ENCODE data around the gene HOXA11.

The HOXA11 gene

DNA sequence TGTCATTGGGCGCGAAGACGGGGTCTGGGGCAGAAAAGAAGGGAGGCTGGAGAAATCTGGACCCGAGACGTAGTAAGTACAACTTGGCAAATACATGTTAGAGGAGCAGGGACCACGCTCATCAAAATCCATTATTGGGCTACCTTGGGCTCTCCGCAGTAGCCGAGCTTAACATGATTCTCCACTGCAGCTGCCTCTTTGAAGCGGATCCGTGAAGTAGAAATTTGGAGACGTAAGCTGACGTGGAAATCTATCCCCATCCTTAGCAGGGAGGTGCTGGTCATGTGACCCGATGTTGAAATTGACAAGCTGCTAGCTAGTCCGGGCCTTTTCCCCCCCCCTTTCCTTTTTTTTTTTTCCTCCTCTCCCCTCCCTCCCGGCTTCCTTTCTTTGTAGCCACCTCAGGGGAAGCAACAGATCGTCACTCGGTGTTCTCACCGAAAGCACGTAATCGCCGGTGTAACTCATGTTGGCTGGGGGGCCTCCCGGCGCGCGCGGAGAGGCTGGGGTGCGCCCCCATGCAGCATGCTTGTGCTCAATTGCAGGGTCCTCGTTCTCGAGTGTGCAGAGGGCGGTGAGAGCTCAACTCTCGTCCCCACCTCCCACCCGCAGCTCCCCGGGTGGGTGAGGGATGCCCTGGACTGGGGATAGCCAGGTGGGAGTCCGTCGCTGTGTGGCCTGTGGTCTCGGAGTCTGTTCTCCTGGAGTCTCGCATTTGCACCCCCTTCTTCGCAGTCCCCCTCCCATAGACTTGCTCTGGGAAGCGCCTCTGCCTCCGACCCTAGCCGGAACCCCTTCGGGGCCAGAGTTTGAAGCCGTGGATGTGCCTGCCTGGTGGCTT is at the start of gene HOXA11:
HOXA11 (minus strand) TSS at position 220 of the 841 bp plus-strand sequence; CDS start at position 132, 88 bp downstream.
- no peak for DNase-seq

GRCh38 chr7:27229448-27229847 is 44.4 kb upstream of the HOXA11 start:
- DNase-seq: no peak

DNA sequence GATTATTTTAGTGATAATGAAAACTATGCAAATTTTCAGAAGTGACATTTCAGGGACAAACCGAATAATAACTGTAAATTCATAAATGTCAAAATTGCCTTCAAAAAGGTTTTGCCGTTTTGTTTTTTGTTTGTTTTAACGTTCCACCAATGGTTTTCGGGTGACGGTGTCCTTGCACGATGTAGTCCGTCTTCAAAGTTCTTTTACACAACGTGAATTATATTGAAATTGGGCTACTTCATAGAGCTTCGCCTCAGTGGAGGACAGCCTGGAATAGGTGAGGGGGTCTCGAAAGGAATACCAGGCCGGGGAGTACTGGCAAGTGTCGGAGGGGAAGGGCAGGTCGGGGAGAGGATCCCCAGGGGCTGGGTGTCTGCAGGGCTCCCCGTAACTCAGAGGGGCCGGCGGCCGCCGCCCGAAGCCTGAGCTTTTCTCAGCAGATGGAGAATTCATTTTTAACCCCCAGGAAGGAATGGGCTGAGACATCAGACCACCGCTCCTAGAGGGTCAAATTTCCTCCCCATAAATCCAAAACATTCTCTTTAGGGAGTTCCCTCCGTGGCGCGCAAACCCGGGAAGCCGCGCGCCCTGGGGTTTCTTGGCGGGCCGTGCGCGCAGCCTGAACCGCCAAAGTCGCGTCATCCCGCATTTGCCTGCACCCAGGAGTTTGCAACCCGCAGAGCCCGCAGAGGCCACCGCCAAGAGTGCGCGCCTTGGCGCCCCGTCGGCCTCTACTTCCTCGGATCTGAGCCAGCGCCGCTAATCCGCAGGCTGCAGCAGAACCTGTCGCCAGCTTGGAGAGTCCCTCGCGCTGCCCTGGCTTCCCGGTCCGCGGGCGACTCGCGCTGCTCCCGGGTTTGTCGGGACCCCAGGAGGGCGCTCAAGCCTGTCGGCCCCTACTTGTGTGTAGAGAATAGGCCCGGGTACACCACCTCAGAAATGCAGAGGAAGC is 40.2 kb upstream of the HOXA11 start:
- DNase-seq: no peak

DNA sequence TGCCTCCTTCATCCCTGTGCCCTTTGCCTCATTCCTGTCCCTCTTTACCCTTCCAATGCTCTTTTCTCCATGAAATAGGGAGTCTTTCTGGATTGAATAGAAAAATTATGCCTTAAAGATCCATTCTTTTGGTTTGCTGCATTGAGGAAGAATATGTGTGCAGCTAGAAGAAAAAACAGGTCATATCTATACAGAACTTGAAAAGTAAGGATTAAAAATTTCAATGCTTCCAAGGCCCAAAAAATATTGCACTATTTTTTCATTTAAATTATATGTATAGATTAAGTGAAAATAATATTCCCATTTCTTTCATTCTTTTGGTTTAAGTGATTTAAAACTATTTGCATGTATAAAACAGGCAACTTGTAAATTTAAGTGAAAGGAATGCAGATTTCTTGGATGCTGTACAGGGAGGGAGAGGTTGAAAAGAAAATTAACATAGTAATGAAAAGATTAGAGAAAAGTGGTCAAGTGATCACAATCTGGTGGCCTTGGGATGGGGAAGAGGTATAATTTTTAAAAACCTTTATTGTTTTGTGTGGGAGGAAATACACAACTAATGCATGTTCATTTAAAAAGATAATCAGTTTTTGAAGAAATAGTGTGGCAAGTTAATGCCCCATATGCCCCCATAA is 39.0 kb upstream of the HOXA11 start:
- no peak for DNase-seq

- DNase-seq: no peak
Observed at GRCh38 chr7:27221201-27221797, 36.3 kb upstream of the HOXA11 start.

DNA sequence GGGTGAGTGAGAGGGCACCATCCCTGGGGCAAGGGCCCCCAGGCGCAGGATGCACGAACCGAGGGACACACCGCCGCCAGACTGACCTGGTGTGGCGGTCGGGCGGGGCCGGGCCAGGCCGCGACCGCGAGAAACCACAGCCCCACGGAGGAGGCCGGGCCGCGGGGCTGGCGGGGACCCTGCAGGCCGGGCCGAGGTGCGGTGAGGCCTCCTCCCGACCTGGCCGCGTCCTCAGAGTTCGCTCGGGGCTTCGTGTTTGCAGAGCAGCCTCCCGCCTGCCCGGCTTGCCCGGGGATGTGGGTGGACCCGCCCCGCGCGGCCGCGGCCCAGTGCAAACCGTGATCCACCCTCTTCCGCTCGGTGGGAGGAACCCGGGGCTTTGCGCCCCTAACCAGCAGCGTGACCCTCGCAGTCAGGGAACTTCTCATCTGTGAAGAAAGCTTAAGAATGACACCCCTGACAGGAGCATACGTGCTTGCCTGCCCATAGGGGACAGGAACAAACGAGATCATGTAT is 35.5 kb upstream of the HOXA11 start:
- no peak for DNase-seq

- no peak for DNase-seq
Observed at GRCh38 chr7:27219821-27220220, 34.8 kb upstream of the HOXA11 start.

- DNase-seq: no peak
Observed at GRCh38 chr7:27217951-27218350, 32.9 kb upstream of the HOXA11 start.

DNA sequence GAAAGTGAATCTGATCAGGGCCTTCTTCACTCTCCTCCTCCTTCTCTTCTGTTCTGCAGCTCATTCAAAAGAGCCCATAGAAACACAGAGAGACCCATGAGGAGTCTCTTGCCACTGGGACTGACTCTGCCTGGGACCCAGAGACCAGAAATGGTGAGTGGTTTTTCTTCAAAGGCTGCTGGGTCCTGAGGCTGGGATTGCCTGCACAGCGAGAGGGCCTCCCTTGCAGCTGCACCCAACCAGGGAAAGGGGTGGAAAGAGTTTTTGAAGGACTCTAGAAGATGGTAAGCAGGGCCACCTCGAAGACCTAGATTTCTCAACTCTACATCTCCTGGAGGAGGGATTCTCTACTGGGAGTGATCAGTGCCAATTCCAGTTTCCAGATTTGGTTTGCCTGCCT is 30.3 kb upstream of the HOXA11 start:
- no peak for DNase-seq

DNA sequence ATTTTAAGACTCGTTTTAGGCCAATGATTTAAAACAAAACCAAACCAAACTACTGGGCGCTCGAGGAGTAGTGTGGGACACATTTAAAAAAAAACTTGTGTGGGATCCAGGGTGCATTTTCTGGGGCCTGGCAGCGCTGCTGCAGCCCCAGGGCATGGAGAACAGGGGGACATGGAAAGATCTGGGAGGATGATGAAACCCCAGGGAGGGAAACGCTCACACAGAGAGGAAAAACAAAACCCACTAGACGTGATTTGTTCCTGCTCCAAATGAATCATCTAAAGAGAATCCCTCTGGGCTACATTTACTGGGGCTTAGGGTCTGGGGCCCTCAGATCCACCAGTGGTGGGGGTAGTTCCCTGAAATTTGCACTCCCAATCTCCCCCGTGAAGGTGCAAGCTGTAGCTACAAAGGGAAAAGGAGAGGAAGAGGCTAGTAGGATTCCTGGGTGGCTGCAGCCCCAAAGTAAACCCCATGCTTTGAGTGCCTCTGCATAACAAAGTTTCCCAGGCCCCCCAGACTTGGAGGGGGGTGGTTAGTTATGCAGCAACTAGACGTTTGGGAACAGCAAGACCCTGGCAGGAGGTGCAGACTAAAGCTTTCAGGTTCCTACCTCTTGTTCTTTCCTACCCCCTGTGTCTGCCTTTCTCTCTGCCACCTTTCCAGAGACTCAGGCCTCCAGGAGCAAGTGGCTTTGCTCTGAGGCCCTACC is 29.4 kb upstream of the HOXA11 start:
- DNase-seq: no peak

DNA sequence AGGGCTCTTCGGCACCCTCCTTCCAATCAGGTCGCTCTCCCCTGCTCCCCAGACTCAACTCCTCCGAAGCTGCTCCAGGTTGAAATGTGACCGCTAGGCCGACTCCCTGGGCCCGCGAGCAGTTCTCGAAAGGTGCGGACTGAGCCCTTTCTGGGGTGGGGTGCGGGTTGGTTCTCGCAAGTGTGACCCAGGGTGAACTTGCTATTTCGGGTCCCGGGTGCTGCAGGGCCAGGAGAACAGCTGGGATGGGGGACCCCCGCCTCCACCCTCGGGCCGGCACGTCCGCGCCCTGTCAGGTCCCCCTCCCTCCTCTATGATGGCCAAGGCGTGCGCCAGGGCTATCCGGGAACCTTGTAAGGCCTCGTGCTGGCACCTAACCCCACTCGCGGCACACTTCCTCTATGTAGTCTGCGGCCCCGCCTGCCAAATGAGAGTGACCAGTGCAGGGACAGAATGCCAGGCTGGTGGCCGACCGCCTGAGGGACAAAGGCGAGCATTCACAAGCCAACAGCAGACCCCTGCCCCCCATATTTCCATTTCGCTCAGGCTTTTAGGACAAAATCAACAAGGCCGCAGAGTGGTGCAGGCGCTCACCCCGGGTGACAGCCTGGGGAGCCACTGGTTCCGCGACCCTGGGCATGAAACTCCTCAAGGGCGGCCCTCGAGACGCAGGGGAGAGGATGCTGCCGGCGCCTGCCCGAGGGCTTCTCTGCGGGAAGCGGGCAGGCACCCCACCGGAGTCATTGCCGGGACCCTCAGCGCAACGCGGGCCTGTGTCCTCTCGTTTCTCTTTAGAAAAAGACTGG is 28.6 kb upstream of the HOXA11 start:
- no peak for DNase-seq

- no peak for DNase-seq
Observed at GRCh38 chr7:27212497-27213432, 27.7 kb upstream of the HOXA11 start.

DNA sequence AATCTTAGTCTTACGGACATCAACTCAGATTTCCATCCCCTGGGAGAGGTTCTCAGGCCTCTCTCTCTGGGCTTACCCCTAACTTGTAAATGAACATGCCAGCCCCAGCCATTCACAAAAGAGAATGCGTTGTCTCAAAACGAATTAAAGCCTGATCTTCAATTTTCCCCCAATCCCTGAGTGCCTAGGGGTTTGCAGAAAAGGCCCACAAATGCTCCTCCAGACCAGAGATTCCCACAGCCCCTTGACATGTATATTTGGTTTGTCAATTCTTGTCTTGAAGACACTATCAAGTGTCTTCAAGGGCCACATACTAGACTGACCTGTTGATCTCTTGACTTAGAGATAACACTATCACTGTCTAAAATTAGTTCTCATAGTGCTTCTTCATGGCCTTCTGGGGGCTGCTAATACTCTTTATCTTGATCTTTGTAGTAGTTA is 26.8 kb upstream of the HOXA11 start:
- no peak for DNase-seq

GRCh38 chr7:27211084-27211446 is 26.0 kb upstream of the HOXA11 start:
- no peak for DNase-seq

- DNase-seq: no peak
Observed at GRCh38 chr7:27210441-27211083, 25.5 kb upstream of the HOXA11 start.

DNA sequence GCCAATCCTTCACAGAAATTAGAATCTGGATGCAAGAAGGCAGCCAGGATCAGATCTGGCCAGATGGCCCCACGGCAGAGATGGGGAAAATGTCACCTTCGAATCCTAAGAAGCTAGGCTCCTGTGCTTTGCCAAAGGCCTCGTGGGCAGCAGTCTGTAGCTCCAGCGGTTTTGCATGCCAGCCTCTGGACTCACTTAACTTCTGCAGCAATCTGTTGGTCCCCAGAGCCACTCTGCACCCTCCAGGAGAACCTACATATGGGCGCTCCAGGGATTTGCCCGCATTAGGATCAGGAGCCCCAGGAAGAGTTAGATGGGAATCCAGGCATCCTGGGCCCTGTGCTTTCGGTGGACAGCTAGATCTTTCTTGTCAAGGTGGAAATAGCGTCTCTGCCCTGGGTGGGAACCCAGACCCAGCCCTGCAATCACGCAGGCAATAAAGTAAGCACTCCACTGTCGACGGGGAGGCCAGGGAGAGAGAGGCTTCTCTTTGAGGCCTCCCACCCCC is 25.0 kb upstream of the HOXA11 start:
- no peak for DNase-seq

GRCh38 chr7:27208998-27209397 is 24.0 kb upstream of the HOXA11 start:
- no peak for DNase-seq

DNA sequence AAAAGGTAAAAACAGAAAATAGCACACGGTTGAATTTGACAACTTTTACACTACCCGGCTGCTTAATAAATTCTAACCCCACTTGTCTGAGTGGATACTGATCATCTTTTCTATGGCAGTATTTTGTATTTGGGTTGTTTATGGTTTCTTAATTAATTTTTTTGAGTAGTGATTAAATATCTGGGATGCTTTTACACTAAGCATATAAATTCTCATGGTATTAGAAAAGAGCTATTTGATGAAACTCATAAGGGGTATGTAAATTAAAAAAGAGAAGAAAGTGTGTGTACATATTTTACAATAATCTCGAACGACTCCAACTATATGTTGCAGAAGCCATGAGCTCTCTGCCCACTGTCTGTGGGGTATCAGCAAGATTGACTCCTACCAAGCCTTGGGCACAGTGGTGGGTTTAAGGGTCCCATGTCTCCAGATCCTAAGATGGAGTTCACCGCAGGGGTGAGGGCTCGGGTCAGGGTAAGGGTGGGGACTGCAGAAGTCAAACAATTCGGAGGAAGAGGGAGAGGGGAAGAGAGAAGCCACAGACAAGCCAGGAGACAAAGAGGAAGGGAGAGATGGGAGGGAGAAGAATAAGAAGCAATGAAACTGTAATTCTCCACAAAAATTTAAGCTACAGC is 22.4 kb upstream of the HOXA11 start:
- no peak for DNase-seq
